Measurements from ENCODE around the gene ASPSCR1. TPM values are rescaled to one million over a fixed set of nuclear protein-coding genes. Genes with fewer than 3 reads are reported as not detected.

Gene ASPSCR1
- total RNA-seq, 1 donor from 2014 or later: 50.0 TPM

DNA sequence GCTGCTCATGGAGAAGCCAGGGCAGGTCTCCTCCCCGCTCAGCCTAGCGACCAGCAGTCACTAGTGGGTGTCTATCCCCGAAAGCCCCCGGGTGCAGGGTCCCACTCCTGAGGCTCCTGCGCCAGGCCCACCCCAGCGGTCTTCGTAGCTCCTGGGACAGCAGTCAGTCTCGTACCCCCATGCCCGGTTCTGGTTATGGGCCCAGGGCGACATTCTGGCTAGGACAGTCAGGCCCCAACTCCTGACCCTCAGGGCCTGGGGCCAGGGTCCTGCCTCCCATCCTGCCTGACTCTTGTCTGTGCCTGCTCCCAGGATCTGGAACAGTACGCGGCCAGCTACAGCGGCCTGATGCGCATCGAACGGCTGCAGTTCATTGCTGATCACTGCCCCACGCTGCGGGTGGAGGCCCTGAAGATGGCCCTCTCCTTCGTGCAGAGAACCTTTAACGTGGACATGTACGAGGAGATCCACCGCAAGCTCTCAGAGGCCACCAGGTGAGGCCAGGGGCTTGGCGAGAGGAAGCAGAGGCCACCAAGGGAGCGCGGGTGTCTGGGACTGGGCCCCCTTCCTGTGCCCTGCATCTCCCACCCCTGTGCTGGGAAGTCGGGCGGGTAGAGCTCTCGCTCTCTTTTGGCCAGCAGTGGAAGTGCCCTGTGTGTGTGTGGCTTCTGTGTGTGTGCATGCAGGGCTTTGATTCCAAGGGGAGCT is 76.3 kb downstream of the ASPSCR1 start:
- ChIA-PET POLR2A (interaction anchor here (1.5 to 4.2 kb wide), 3 partner anchors 11 to 16 kb away, joined by 7 to 30 read pairs (median 7); partner anchors contain the start of gene DCXR), CTCF (no interaction called here)
- H3K27me3 Mint-ChIP-seq: no peaks in the 10 kb centered on the region
- H3K4me1 Mint-ChIP-seq: peaks cover 17% of the 10 kb centered on the region
- H3K27ac Mint-ChIP-seq: no peak overlapping the region
- peaks cover 33% of the 10 kb centered on the region for H3K36me3 Mint-ChIP-seq (ENCODE audit: low read depth)
- peak overlapping the region; percentile 71 for H3K4me3 Mint-ChIP-seq
- no peak for DNase-seq
- ATAC-seq (ENCODE audit: low read depth): no peak
- H3K9me3 Mint-ChIP-seq: no peaks in the 10 kb centered on the region
- TF ChIP-seq CTCF (IDR thresholded peaks at IDR 0.05): no peak
- intact Hi-C loops (cut with micrococcal nuclease): no loop called here

GRCh38 chr17:82054351-82055022 is 77.1 kb downstream of the ASPSCR1 start:
- ATAC-seq (ENCODE audit: low read depth) (no peak), DNase-seq (no peak)
- Mint-ChIP-seq H3K27me3 (no peaks in the 10 kb centered on the region), H3K9me3 (no peaks in the 10 kb centered on the region), H3K36me3 (ENCODE audit: low read depth) (peaks cover 37% of the 10 kb centered on the region), H3K4me3 (no peak overlapping the region), H3K4me1 (peaks cover 17% of the 10 kb centered on the region), H3K27ac (no peak overlapping the region)
- no peak for TF ChIP-seq CTCF (IDR thresholded peaks at IDR 0.05)
- ChIA-PET POLR2A (interaction anchor here (1.3 to 1.5 kb wide), 2 partner anchors 10 to 12 kb away, joined by 4 to 7 read pairs; partner anchors contain the start of gene DUS1L), CTCF (no interaction called here)
- intact Hi-C loops (cut with micrococcal nuclease): no loop called here

DNA sequence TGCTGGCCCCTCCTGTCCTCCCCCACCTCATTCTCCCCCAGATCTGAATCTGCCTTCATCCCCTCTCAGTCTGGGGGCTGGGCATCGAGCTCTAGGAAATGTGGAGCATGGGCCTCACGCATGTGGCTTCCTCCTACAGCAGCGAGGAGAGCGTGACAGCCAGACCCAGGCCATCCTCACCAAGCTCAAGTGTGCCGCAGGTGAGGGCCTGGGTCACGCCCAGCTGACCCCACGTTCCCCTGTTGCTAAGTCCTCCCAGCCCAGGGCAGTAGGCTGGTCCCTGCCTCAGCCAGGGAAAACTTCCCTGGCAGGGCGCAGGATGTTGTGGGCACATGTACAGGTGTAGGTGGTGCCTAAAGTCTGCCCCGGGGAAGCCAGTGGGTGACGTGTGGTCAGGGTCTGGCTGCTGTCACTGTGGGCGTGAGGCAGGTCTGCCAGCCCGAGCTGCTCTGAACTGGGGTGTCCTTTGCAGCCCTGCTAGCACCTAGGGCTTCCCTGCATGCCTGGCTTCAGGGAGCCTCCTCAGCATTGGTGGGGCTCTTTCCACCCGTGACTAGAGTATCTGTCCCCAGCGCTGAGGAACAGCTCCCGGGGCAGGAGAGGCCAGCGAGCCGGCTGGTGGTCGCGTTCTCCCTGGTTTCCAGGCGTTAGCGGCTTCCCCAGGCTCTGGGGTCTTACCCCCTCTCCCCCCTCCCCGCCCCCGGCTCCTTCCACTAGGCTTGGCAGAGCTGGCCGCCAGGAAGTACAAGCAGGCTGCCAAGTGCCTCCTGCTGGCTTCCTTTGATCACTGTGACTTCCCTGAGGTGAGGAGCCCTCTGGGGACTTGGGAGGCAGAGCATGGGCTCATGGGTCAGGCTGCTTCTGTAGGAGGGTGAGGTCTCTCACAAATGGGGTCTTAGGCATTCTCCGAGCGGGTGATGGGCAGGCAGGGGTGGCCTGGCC is 77.9 kb downstream of the ASPSCR1 start:
- Mint-ChIP-seq H3K27me3 (no peaks in the 10 kb centered on the region), H3K4me1 (peaks cover 15% of the 10 kb centered on the region), H3K9me3 (no peaks in the 10 kb centered on the region), H3K36me3 (ENCODE audit: low read depth) (peaks cover 42% of the 10 kb centered on the region), H3K4me3 (no peak overlapping the region), H3K27ac (no peak overlapping the region)
- TF ChIP-seq CTCF (IDR thresholded peaks at IDR 0.05): no peak
- DNase-seq: no peak
- ChIA-PET POLR2A (interaction anchor here (0.7 to 1.5 kb wide), 3 partner anchors 9 to 11 kb away, joined by 3 to 7 read pairs (median 4); partner anchors contain the start of gene DUS1L), CTCF (no interaction called here)
- ATAC-seq (ENCODE audit: low read depth): no peak
- intact Hi-C loops (cut with micrococcal nuclease): no loop called here

DNA sequence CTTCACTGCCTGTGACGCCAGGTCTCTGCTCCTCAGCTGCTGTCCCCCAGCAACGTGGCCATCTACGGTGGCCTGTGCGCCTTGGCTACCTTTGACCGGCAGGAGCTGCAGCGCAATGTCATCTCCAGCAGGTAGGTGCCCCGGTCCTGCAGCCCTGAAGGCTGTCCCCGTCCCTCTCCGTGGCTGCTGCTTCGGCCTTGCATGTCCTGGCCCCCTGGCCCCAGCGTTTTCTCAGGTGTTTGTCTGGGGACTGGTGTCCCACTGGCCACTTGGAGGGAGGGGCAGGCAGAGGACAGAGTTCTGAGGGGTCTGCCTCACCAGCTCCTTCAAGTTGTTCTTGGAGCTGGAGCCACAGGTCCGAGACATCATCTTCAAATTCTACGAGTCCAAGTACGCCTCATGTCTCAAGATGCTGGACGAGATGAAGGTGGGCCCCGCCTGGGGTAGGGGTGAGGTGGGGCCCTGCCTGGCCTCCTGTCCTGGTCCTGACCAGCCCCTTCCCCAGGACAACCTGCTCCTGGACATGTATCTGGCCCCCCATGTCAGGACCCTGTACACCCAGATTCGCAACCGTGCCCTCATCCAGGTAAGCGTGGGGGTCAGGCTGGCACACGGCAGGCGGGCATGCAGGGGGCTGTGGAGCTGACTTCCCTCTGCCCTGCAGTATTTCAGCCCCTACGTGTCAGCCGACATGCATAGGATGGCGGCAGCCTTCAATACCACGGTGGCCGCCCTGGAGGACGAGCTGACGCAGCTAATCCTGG is 78.7 kb downstream of the ASPSCR1 start:
- ChIA-PET POLR2A (interaction anchor here (0.6 to 0.7 kb wide), 2 partner anchors 11 to 26 kb away, joined by 3 read pairs; no protein-coding TSS in a partner anchor), CTCF (no interaction called here)
- no peak overlapping the region for H3K27ac Mint-ChIP-seq
- H3K27me3 Mint-ChIP-seq: no peaks in the 10 kb centered on the region
- no peaks in the 10 kb centered on the region for H3K9me3 Mint-ChIP-seq
- ATAC-seq (ENCODE audit: low read depth) (no peak), DNase-seq (no peak)
- H3K36me3 Mint-ChIP-seq (ENCODE audit: low read depth): peaks cover 46% of the 10 kb centered on the region
- intact Hi-C loops (cut with micrococcal nuclease): no loop called here
- no peak overlapping the region for H3K4me3 Mint-ChIP-seq
- no peak for TF ChIP-seq CTCF (IDR thresholded peaks at IDR 0.05)
- H3K4me1 Mint-ChIP-seq: peaks cover 9% of the 10 kb centered on the region

Data from activated B cell treated with CpG ODN at 0.5 μM for 24 hours (primary cell).